ENCODE results near the gene RAP1GAP. TPM values are rescaled to one million over a fixed set of nuclear protein-coding genes. Genes with fewer than 3 reads are reported as not detected.
A peak's percentile ranks its signal among the peaks of the same experiment; 100 is the strongest.
"Not testable (repeated sequence)": the region's sequence is repeated elsewhere in the genome, so short reads cannot be mapped to it uniquely, and the experiment has no call there.

Gene RAP1GAP
- total RNA-seq, 2 donors from 2014 or later = 29.6 to 36.3 TPM

DNA sequence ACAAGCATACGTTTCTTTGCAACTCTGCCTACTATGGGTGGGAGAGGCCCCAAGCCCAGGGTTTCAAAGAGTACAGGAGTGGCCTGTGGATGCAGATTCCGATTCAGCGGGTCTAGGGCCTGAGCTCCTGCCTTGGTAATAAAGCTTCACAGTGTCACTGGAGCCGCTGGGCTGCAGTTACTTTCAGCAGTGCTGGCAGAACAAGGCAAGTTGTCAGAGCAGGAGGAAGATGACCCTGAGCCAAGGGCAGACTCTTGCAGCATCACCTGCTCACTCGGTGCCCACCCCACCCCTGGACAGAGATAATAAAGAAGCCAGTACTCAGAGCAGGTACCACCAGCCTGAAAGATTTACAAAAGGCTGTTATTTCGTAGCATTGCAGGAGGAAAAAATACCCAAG is 8.0 kb upstream of the RAP1GAP start:
- Histone ChIP-seq H3K4me1 (no peaks in the 10 kb centered on the region), H3K9ac (ENCODE audit: low read depth in 2 of 2, low read length in 2 of 2) (no peak overlapping the region), H3K36me3 (no peaks in the 10 kb centered on the region), H3K4me3 (no peak overlapping the region), H3K9me3 (no peaks in the 10 kb centered on the region), H3K27ac (no peak overlapping the region), H3K27me3 (no peaks in the 10 kb centered on the region)
- DNase-seq = no peak
- TF ChIP-seq, protein P1, sequence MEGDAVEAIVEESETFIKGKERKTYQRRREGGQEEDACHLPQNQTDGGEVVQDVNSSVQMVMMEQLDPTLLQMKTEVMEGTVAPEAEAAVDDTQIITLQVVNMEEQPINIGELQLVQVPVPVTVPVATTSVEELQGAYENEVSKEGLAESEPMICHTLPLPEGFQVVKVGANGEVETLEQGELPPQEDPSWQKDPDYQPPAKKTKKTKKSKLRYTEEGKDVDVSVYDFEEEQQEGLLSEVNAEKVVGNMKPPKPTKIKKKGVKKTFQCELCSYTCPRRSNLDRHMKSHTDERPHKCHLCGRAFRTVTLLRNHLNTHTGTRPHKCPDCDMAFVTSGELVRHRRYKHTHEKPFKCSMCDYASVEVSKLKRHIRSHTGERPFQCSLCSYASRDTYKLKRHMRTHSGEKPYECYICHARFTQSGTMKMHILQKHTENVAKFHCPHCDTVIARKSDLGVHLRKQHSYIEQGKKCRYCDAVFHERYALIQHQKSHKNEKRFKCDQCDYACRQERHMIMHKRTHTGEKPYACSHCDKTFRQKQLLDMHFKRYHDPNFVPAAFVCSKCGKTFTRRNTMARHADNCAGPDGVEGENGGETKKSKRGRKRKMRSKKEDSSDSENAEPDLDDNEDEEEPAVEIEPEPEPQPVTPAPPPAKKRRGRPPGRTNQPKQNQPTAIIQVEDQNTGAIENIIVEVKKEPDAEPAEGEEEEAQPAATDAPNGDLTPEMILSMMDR (IDR thresholded peaks at IDR 0.05) = no peak
- intact Hi-C loops (cut with DNase I) = no loop called here

- intact Hi-C loops (cut with DNase I) = no loop called here
- TF ChIP-seq, protein P1 (IDR thresholded peaks at IDR 0.05) = no peak
- no peak for DNase-seq
Measured at GRCh38 chr1:21674957-21675356, 5.8 kb upstream of the RAP1GAP start.

DNA sequence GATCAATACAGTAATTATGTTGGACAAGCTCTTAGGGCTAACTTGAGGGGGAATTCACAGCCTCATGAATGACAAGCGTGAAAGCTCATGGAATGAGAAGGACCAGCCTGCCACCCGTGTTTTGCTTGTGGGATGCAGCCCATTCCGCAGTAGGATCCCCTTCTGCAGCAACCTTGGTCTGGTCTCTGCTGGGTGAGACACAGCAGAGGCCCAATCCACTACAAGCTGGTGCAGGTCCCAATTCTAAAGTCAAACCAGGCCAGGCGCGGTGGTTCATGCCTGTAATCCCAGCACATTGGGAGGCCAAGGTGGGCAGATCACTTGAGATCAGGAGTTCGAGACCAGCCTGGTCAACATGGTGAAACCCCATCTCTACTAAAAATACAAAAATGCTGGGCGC is 4.7 kb upstream of the RAP1GAP start:
- H3K36me3 ChIP-seq; H3K27ac ChIP-seq; H3K4me1 ChIP-seq; H3K4me3 ChIP-seq; H3K27me3 ChIP-seq; H3K9me3 ChIP-seq; intact Hi-C loops (cut with DNase I); DNase-seq; H3K9ac ChIP-seq (ENCODE audit: low read depth in 2 of 2, low read length in 2 of 2): not testable (repeated sequence)

More at GRCh38 chr1:21674957-21675356, 5.8 kb upstream of the RAP1GAP start:
- H3K27ac ChIP-seq = no peak overlapping the region
- no peak overlapping the region for H3K4me3 ChIP-seq
- H3K9me3 ChIP-seq = no peaks in the 10 kb centered on the region
- H3K4me1 ChIP-seq = no peaks in the 10 kb centered on the region
- no peak overlapping the region for H3K9ac ChIP-seq (ENCODE audit: low read depth in 2 of 2, low read length in 2 of 2)
- H3K36me3 ChIP-seq = no peaks in the 10 kb centered on the region
- H3K27me3 ChIP-seq = no peaks in the 10 kb centered on the region

DNA sequence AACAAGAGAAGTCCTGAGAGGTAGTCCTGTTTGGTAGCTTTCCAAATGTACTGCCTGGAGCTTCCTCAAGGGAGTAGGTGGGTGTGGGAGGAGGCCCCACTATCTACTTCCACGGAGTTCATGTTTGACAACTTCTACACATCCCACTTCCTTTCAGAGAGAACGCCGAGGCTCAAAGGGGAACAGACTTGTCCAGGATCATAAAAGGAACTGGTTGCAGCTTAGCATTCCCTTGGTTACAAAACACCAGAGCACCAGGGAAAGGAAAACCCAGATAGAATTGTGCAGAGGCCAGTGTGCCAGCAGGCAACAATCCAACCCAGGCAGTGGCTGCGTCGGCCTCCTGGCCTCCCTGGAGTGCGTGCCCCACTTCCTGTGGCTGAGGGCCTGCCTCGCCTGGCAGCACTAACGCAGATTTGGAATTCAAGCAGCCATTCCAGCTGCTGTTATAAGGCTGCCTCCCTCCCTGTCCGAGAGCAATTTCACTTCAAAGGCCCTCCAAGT is 4.2 kb upstream of the RAP1GAP start:
- intact Hi-C loops (cut with DNase I) = no loop called here

DNA sequence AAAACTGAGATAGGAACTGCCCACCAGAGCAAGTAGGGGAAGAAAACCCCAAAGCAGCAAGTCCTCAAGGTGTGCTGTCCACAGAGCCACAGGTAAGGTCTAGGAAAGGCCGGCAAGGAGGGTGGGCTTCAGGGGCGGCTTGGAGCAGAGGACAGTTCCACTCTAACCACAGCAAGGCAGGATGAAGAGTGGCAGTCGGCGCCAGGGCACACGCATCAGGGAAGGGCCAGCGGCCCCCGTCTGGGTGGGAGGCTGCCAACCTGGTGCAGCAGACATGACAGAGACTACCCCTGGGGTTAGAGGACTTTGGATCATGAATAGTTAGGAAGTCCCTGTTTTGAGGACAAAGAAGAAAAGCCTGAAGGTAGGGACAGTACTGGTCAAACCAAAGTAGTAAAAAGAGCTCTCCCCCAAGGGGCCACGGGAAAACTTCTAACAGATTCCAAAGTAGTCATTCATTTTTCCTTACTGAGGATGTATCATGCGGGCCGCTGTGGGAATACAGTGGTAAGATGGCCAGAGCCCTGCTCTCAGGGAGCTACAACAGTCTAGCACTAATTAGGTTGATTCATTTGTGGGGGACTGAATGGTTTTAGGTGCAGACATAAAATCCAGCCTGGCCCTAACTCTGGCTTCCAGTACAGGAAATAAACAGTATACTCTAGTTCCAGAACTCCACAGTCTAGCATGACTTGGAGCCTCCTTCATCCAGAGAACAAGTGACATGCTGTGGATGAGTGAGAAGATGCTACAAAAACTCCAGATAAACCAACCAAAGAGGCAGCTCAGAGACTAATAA is 3.5 kb upstream of the RAP1GAP start:
- TF ChIP-seq, protein P1 (IDR thresholded peaks at IDR 0.05) = no peak
- peaks cover 17% of the 10 kb centered on the region for H3K27me3 ChIP-seq
- no peak overlapping the region for H3K27ac ChIP-seq
- H3K36me3 ChIP-seq = no peaks in the 10 kb centered on the region
- H3K9me3 ChIP-seq = no peaks in the 10 kb centered on the region
- peaks cover 9% of the 10 kb centered on the region for H3K4me1 ChIP-seq
- no peak for DNase-seq
- H3K4me3 ChIP-seq = no peak overlapping the region
- intact Hi-C loops (cut with DNase I) = no loop called here
- no peak overlapping the region for H3K9ac ChIP-seq (ENCODE audit: low read depth in 2 of 2, low read length in 2 of 2)

More for the DNA sequence above, 4.2 kb upstream of the RAP1GAP start:
- TF ChIP-seq, protein P1 (IDR thresholded peaks at IDR 0.05) = no peak
- peaks cover 9% of the 10 kb centered on the region for H3K4me1 ChIP-seq
- no peak overlapping the region for H3K4me3 ChIP-seq
- H3K9ac ChIP-seq (ENCODE audit: low read depth in 2 of 2, low read length in 2 of 2) = no peak overlapping the region
- no peak overlapping the region for H3K27ac ChIP-seq
- H3K27me3 ChIP-seq = peaks cover 11% of the 10 kb centered on the region
- peak; percentile 33 for DNase-seq
- no peaks in the 10 kb centered on the region for H3K9me3 ChIP-seq
- H3K36me3 ChIP-seq = no peaks in the 10 kb centered on the region

DNA sequence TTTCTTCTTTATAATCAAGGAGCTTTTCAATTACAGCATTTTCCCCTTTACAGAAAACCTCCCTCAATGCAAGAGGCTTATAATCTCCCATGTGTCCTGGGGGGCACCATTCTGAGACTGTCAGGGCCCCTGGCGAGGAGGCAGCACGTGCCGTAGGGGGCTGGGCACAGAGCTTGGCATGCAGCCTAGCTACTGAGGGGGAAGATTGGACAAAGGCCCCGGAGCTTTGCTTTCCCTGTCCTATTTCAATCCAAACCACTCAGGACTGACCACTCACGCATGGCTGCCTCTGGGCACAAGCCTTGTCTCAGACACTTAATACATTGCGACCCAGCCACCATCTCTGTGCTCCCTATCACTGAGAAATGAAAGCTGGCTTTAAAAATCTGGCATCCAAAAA is 2.8 kb upstream of the RAP1GAP start:
- Histone ChIP-seq H3K9me3 (no peaks in the 10 kb centered on the region), H3K27ac (no peak overlapping the region), H3K27me3 (peaks cover 18% of the 10 kb centered on the region), H3K9ac (ENCODE audit: low read depth in 2 of 2, low read length in 2 of 2) (no peak overlapping the region), H3K4me3 (no peak overlapping the region), H3K36me3 (no peaks in the 10 kb centered on the region), H3K4me1 (peaks cover 9% of the 10 kb centered on the region)
- intact Hi-C loops (cut with DNase I) = no loop called here
- TF ChIP-seq, protein P1 (IDR thresholded peaks at IDR 0.05) = no peak
- DNase-seq = no peak

Data from colonic mucosa (tissue), 4 donors.